ENCODE measurements around the gene TRIM9.

TRIM9 gene

GRCh38 chr14:51073731-51074130 is 21.2 kb downstream of the TRIM9 start:
- TF ChIP-seq, protein P1, sequence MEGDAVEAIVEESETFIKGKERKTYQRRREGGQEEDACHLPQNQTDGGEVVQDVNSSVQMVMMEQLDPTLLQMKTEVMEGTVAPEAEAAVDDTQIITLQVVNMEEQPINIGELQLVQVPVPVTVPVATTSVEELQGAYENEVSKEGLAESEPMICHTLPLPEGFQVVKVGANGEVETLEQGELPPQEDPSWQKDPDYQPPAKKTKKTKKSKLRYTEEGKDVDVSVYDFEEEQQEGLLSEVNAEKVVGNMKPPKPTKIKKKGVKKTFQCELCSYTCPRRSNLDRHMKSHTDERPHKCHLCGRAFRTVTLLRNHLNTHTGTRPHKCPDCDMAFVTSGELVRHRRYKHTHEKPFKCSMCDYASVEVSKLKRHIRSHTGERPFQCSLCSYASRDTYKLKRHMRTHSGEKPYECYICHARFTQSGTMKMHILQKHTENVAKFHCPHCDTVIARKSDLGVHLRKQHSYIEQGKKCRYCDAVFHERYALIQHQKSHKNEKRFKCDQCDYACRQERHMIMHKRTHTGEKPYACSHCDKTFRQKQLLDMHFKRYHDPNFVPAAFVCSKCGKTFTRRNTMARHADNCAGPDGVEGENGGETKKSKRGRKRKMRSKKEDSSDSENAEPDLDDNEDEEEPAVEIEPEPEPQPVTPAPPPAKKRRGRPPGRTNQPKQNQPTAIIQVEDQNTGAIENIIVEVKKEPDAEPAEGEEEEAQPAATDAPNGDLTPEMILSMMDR (conservative IDR thresholded peaks at IDR 0.05; ENCODE audit: low read length) = no peak
- no peak for DNase-seq (ENCODE audit: low read depth)
- H3K4me3 ChIP-seq (ENCODE audit: low read length) = no peak overlapping the region

DNA sequence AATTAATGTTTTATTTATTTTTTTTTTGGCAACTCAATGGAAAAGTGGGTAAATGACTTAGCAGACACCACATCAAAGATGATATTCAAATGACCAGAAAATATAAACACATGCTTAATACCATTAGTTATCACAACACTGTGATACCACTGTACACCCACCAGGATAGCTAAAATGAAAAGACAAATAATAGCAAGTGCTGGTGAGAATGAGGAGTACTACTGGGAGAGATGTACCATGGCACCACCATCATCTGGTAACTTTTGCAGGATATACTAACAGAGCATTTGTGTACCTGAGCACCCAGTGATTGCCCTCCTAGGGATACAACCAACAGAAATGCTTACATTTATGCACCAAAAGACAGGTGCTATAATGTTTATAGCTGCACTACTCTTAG is 21.9 kb downstream of the TRIM9 start:
- no peak overlapping the region for H3K4me3 ChIP-seq (ENCODE audit: low read length)
- TF ChIP-seq, protein P1 (conservative IDR thresholded peaks at IDR 0.05; ENCODE audit: low read length) = no peak
- DNase-seq (ENCODE audit: low read depth) = no peak

GRCh38 chr14:51071857-51072256 is 23.0 kb downstream of the TRIM9 start:
- TF ChIP-seq, protein P1 (conservative IDR thresholded peaks at IDR 0.05; ENCODE audit: low read length) = no peak
- H3K4me3 ChIP-seq (ENCODE audit: low read length) = no peak overlapping the region
- no peak for DNase-seq (ENCODE audit: low read depth)

GRCh38 chr14:51070726-51071125 is 24.2 kb downstream of the TRIM9 start:
- DNase-seq (ENCODE audit: low read depth) = peak; percentile 9
- TF ChIP-seq, protein P1 (conservative IDR thresholded peaks at IDR 0.05; ENCODE audit: low read length) = no peak
- H3K4me3 ChIP-seq (ENCODE audit: low read length) = no peak overlapping the region

DNA sequence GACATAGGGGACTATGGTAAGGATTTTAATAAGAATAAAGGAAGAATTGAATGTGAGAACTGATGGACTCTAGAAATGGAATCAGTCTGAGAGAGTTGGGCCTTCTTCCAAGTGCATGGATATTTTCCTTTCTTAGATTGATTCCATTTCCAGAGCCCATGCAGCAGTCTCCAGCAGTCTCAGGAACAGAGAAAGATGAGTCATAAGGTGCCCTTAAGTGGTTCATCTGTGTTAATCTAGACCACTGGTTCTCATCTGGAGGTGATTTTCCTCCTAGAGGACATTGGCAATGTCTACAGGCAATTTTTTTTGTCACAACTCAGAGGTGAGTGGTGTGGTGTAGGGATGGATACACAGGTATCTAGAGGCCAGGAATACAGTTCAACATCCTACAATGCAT is 25.9 kb downstream of the TRIM9 start:
- H3K4me3 ChIP-seq (ENCODE audit: low read length) = no peak overlapping the region
- TF ChIP-seq, protein P1 (conservative IDR thresholded peaks at IDR 0.05; ENCODE audit: low read length) = no peak
- peak; percentile 24 for DNase-seq (ENCODE audit: low read depth)

DNA sequence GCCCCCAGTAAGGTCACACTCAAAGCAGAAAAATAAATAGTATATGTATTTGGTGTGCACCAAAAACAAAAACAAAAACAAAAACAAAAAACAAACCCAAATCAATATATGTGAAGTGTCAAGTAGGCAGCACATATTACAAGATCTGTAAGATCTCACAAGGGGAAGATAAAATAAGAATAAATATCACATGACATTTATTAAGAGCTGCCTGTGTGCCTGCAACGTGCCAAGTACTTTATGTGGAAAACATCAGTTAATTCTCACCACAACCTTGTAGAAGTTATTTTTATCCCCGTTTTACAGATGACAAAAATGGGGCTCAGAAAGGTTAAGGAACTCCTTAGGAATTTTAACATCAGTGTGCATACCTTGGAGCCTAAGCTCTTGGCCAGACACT is 26.6 kb downstream of the TRIM9 start:
- TF ChIP-seq, protein P1 (conservative IDR thresholded peaks at IDR 0.05; ENCODE audit: low read length) = no peak
- H3K4me3 ChIP-seq (ENCODE audit: low read length) = no peak overlapping the region
- DNase-seq (ENCODE audit: low read depth) = no peak

- H3K4me3 ChIP-seq (ENCODE audit: low read length) = no peak overlapping the region
- TF ChIP-seq, protein P1 (conservative IDR thresholded peaks at IDR 0.05; ENCODE audit: low read length) = no peak
- DNase-seq (ENCODE audit: low read depth) = no peak
Observed at GRCh38 chr14:51067295-51067694, 27.6 kb downstream of the TRIM9 start.

Data from AG10803 (cell line).